Neural cell (in vitro differentiated cells): Measurements from ENCODE around the gene TAB3. TPM values are rescaled to one million over a fixed set of nuclear protein-coding genes. Genes with fewer than 3 reads are reported as not detected.

Experiments used
- H2AFZ ChIP-seq: fragments of 200-600, 300-800 bp; sonication (generic), shearing (Covaris generic); 2 replicates; pipeline ENCODE4 v1.6.0; 2014; ENCODE audit warnings: low read depth, mild to moderate bottlenecking, antibody characterized with exemption, low read length, moderate library complexity
- H3F3A ChIP-seq: fragments of 200-600 bp; shearing (Covaris generic); 2 replicates; pipeline ENCODE4 v1.6.1; 2016; ENCODE audit warnings: mild to moderate bottlenecking, moderate library complexity, mixed read lengths, antibody characterized with exemption, low read length; ENCODE audit not compliant: insufficient read depth, poor library complexity, severe bottlenecking
- H3K27ac ChIP-seq: fragments of 200-600, 300-800 bp; sonication (generic), shearing (Covaris generic); 2 replicates; pipeline ENCODE4 v1.5.1; 2014; ENCODE audit warnings: mild to moderate bottlenecking, low read length, moderate library complexity
- H3K27me3 ChIP-seq: fragments of 300-800, 200-600 bp; sonication (generic), shearing (Covaris generic); 2 replicates; pipeline ENCODE4 v1.6.0; 2014; ENCODE audit warnings: mild to moderate bottlenecking, low read depth, low read length, moderate library complexity; ENCODE audit not compliant: insufficient read depth
- H3K36me3 ChIP-seq: fragments of 300-800, 200-600 bp; sonication (generic), shearing (Covaris generic); 2 replicates; pipeline ENCODE4 v1.5.1; 2014; ENCODE audit warnings: mild to moderate bottlenecking, antibody characterized with exemption, low read length, moderate library complexity; ENCODE audit not compliant: insufficient read depth
- H3K4me2 ChIP-seq: fragments of 300-800, 200-600 bp; sonication (generic), shearing (Covaris generic); 2 replicates; pipeline ENCODE4 v1.6.0; 2014; ENCODE audit warnings: mild to moderate bottlenecking, low read length
- H3K4me3 ChIP-seq: fragments of 300-800, 200-600 bp; sonication (generic), shearing (Covaris generic); 2 replicates; pipeline ENCODE4 v1.5.1; 2014; ENCODE audit warnings: mild to moderate bottlenecking, low read length, moderate library complexity
- H3K79me2 ChIP-seq: fragments of 200-600 bp; shearing (Covaris generic); replicated peaks from 2 replicates; pipeline ENCODE4 v1.6.0; 2014; ENCODE audit warnings: mild to moderate bottlenecking, low read length, moderate library complexity; ENCODE audit not compliant: insufficient read depth
- H3K9ac ChIP-seq: fragments of 300-800, 200-600 bp; sonication (generic), shearing (Covaris generic); 2 replicates; pipeline ENCODE4 v1.6.1; 2016; ENCODE audit warnings: mild to moderate bottlenecking, low read length, mixed read lengths
- H3K9me2 ChIP-seq: fragments of 200-600 bp; shearing (Covaris generic); 2 replicates; pipeline ENCODE4 v1.6.1; 2016; ENCODE audit warnings: mild to moderate bottlenecking, low read length, mixed read lengths; ENCODE audit not compliant: insufficient read depth
- H3K9me3 ChIP-seq: fragments of 200-600, 300-800 bp; sonication (generic), shearing (Covaris generic); 2 replicates; pipeline ENCODE4 v1.6.1; 2016; ENCODE audit warnings: mild to moderate bottlenecking, mixed run types, low read length, moderate library complexity, mixed read lengths
- H4K20me1 ChIP-seq: fragments of 200-600 bp; shearing (Covaris generic); 2 replicates; pipeline ENCODE4 v1.6.1; 2016; ENCODE audit warnings: mild to moderate bottlenecking, mixed run types; ENCODE audit not compliant: insufficient read depth
- EP300 ChIP-seq: fragments of 450-650 bp; conservative IDR thresholded peaks from 2 replicates; pipeline ENCODE4 v1.6.1; 2014; ENCODE audit warnings: antibody characterized with exemption, mild to moderate bottlenecking, moderate library complexity; ENCODE audit not compliant: poor library complexity, severe bottlenecking
- EZH2 ChIP-seq: fragments of 200-600, 300-800 bp; shearing (Covaris generic), sonication (generic); IDR thresholded peaks from 2 replicates; pipeline ENCODE4 v1.6.1; 2014; ENCODE audit warnings: antibody characterized with exemption, low read length, borderline replicate concordance, mild to moderate bottlenecking; ENCODE audit not compliant: insufficient read depth, poor library complexity, severe bottlenecking
- MXI1 ChIP-seq: fragments of 450-650 bp; conservative IDR thresholded peaks from 2 replicates; pipeline ENCODE4 v1.6.1; 2014; ENCODE audit warnings: antibody characterized with exemption, mild to moderate bottlenecking; ENCODE audit not compliant: poor library complexity, severe bottlenecking
- POLR2AphosphoS5 ChIP-seq: IDR thresholded peaks from 2 replicates; pipeline ENCODE4 v1.6.1; 2012
- RAD21 ChIP-seq: fragments of 450-650 bp; conservative IDR thresholded peaks from 2 replicates; pipeline ENCODE4 v1.6.1; 2014; ENCODE audit warnings: antibody characterized with exemption, mild to moderate bottlenecking, moderate library complexity
- SMC3 ChIP-seq: fragments of 450-650 bp; conservative IDR thresholded peaks from 2 replicates; pipeline ENCODE4 v1.6.1; 2014; ENCODE audit warnings: antibody characterized with exemption, mild to moderate bottlenecking, moderate library complexity; ENCODE audit not compliant: poor library complexity
- TAF1 ChIP-seq: IDR thresholded peaks from 2 replicates; pipeline ENCODE4 v1.6.1; 2012; ENCODE audit warnings: low read depth
- polyA plus RNA-seq: library from polyadenylated mRNA; depleted of rRNA; stranded (reverse); fragments of >200 nt; gene quantifications from 2 replicates; pipeline ENCODE4 v1.2.3, GENCODE V29; 2014
- TF ChIP-seq, protein P1 (sequence below): fragments of 450-650 bp; IDR thresholded peaks from 2 replicates; pipeline ENCODE4 v1.5.1; 2014; ENCODE audit warnings: antibody characterized with exemption, mild to moderate bottlenecking, moderate library complexity; ENCODE audit not compliant: poor library complexity, severe bottlenecking
- TF ChIP-seq, protein P2 (sequence below): IDR thresholded peaks from 2 replicates; pipeline ENCODE4 v1.6.1; 2012; ENCODE audit warnings: borderline replicate concordance

TAB3 gene
- polyA plus RNA-seq, 1 donor from 2014 or later: 28.7 TPM

DNA sequence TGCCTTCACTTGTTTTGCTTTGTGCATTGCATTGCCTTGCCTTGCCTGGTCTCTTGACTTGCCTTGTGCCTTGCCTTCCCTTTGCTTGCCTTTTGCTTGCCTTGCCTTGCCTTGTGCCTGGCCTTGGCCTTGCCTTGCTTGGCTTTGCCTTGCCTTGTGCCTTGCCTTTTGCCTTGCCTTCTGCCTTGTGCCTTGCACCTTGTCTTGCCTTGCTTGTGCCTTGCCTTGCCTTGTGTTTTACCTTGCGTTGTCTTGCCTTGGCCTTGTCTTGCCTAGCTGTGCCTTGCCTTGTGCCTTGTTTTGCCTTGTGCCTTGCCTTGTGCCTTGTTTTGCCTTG, 95.3 kb downstream of the TAB3 start:
- no peak overlapping the region for H3K4me2 ChIP-seq
- H3K4me3 ChIP-seq: no peak overlapping the region
- H3K36me3 ChIP-seq: no peaks in the 10 kb centered on the region
- no peaks in the 10 kb centered on the region for H3K27me3 ChIP-seq
- H4K20me1 ChIP-seq: no peaks in the 10 kb centered on the region
- no peak overlapping the region for H2AFZ ChIP-seq
- TF ChIP-seq MXI1 (no peak), SMC3 (no peak), EZH2 (no peak), RAD21 (no peak), EP300 (no peak), TAF1 (no peak), POLR2AphosphoS5 (no peak)
- TF ChIP-seq, protein P1, sequence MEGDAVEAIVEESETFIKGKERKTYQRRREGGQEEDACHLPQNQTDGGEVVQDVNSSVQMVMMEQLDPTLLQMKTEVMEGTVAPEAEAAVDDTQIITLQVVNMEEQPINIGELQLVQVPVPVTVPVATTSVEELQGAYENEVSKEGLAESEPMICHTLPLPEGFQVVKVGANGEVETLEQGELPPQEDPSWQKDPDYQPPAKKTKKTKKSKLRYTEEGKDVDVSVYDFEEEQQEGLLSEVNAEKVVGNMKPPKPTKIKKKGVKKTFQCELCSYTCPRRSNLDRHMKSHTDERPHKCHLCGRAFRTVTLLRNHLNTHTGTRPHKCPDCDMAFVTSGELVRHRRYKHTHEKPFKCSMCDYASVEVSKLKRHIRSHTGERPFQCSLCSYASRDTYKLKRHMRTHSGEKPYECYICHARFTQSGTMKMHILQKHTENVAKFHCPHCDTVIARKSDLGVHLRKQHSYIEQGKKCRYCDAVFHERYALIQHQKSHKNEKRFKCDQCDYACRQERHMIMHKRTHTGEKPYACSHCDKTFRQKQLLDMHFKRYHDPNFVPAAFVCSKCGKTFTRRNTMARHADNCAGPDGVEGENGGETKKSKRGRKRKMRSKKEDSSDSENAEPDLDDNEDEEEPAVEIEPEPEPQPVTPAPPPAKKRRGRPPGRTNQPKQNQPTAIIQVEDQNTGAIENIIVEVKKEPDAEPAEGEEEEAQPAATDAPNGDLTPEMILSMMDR: no peak
- TF ChIP-seq, protein P2, sequence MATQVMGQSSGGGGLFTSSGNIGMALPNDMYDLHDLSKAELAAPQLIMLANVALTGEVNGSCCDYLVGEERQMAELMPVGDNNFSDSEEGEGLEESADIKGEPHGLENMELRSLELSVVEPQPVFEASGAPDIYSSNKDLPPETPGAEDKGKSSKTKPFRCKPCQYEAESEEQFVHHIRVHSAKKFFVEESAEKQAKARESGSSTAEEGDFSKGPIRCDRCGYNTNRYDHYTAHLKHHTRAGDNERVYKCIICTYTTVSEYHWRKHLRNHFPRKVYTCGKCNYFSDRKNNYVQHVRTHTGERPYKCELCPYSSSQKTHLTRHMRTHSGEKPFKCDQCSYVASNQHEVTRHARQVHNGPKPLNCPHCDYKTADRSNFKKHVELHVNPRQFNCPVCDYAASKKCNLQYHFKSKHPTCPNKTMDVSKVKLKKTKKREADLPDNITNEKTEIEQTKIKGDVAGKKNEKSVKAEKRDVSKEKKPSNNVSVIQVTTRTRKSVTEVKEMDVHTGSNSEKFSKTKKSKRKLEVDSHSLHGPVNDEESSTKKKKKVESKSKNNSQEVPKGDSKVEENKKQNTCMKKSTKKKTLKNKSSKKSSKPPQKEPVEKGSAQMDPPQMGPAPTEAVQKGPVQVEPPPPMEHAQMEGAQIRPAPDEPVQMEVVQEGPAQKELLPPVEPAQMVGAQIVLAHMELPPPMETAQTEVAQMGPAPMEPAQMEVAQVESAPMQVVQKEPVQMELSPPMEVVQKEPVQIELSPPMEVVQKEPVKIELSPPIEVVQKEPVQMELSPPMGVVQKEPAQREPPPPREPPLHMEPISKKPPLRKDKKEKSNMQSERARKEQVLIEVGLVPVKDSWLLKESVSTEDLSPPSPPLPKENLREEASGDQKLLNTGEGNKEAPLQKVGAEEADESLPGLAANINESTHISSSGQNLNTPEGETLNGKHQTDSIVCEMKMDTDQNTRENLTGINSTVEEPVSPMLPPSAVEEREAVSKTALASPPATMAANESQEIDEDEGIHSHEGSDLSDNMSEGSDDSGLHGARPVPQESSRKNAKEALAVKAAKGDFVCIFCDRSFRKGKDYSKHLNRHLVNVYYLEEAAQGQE: no peak
- H3F3A ChIP-seq: no peaks in the 10 kb centered on the region
- H3K9me3 ChIP-seq: no peaks in the 10 kb centered on the region
- H3K79me2 ChIP-seq: no peaks in the 10 kb centered on the region
- no peak overlapping the region for H3K27ac ChIP-seq
- no peaks in the 10 kb centered on the region for H3K9me2 ChIP-seq
- H3K9ac ChIP-seq: no peak overlapping the region

DNA sequence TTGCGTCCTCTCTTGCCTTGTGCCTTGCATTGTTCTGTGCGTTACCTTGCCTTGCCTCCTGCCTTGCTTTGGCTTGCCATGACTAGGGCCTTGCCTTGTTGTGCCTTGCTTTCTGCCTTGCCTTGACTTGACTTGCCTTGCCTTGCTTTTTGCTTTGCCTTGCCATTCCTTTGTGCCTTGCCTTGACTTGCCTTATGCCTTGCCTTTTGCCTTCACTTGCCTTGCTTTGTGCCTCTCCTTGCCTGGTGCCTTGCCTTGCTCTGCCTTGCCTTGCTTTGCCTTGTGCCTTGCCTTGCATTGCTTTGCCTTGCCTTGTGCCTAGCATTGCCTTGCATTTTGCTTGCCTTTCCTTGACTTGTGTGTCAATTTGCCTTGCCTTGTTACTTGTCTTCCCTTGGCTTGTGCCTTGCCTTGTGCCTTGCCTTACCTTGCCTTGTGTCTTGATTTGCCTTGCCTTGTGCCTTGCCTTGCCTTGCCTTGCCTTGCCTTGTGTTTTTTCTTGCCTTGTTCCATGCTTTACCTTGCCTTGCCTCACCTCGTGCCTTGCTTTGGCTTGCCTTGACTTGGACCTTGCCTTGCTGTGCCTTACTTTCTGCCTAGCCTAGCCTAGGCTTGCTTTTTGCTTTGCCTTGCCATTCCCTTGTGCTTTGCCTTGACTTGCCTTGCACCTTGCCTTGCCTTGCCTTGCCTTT, 95.8 kb downstream of the TAB3 start:
- Histone ChIP-seq H2AFZ (no peak overlapping the region), H3K9me3 (no peaks in the 10 kb centered on the region), H3K4me3 (no peak overlapping the region), H4K20me1 (no peaks in the 10 kb centered on the region), H3K9me2 (no peaks in the 10 kb centered on the region), H3K4me2 (no peak overlapping the region), H3K36me3 (no peaks in the 10 kb centered on the region), H3K27me3 (no peaks in the 10 kb centered on the region), H3K27ac (no peak overlapping the region), H3F3A (no peaks in the 10 kb centered on the region), H3K9ac (no peak overlapping the region), H3K79me2 (no peaks in the 10 kb centered on the region)
- TF ChIP-seq MXI1 (no peak), RAD21 (no peak), POLR2AphosphoS5 (no peak), EZH2 (no peak), SMC3 (no peak), EP300 (no peak)
- TF ChIP-seq, protein P1: no peak
